GM12892 (cell line): Measurements from ENCODE around the gene RFC3. TPM values are rescaled to one million over a fixed set of nuclear protein-coding genes. Genes with fewer than 3 reads are reported as not detected.
A peak's percentile ranks its signal among the peaks of the same experiment; 100 is the strongest.
"Not testable (repeated sequence)": the region's sequence is repeated elsewhere in the genome, so short reads cannot be mapped to it uniquely, and the experiment has no call there.

Source experiments
- DNase-seq: peaks from one replicate; pipeline ENCODE4 v3.0.0; 2011; ENCODE audit not compliant: insufficient read length
- FAIRE-seq: peaks from 2 replicates; lab custom pipeline; 2011; peaks lifted over from hg19 to GRCh38; lab: Jason Lieb, UNC
- POLR2A ChIP-seq: IDR thresholded peaks from 2 replicates; pipeline ENCODE4 v1.6.1; 2011; ENCODE audit warnings: low read depth, low read length, control low read depth
- POLR2AphosphoS5 ChIP-seq: IDR thresholded peaks from 2 replicates; pipeline ENCODE4 v1.6.1; 2011; ENCODE audit warnings: low read depth, low read length, control low read depth
- TAF1 ChIP-seq: IDR thresholded peaks from 2 replicates; pipeline ENCODE4 v1.6.1; 2011; ENCODE audit warnings: low read depth, mild to moderate bottlenecking, control low read depth, low read length, borderline replicate concordance
- polyA plus RNA-seq: library from polyadenylated mRNA; unstranded; fragments of >200 nt; gene quantifications from one replicate; pipeline ENCODE4 v1.2.1, GENCODE V29; 2012; ENCODE audit warnings: missing spikeins, inconsistent platforms; ENCODE audit not compliant: missing spikeins

Gene RFC3
- polyA plus RNA-seq = 35.4 TPM

DNA sequence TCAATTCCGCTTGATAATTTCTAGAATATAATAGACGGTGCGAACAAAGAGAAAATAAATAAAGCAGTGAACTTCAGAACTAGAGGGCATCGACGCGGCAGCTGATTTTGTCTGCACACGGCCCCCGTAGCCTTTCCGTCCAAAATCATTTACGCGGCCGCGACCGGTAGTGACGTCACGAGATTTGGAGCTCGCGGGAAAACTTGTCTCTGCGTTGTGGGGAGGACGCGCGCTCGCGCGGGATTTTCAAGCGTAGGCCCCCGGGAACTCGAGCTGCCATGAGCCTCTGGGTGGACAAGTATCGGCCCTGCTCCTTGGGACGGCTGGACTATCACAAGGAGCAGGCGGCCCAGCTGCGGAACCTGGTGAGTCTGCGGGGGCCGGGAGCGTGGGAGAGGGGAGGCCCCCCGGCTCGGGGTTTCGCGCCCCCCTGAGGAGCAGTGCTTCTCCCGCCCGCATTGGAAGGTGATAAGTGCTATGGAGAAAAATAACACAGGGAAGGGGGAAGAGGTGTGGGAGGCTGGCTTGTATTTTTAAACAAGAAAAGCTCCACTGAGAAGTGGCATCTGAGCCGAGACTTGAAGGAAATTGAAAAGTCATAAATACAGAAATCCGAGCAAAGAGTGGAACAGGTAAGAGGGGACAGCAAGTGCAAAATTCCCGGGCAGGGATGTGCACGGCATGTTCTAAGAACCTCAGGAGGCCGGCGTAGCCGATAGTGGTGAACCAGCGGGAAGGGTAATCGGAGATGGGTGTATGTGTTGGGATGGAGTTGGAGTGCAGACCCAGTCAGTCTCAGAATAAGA lies at the start of gene RFC3:
Gene RFC3, plus strand, starts transcription at position 249 of the 806 bp plus-strand sequence. Its CDS starts 30 bp downstream, at position 279.
- peak; percentile 76; the same call in 1 of the 2 replicates for TF ChIP-seq POLR2A
- TF ChIP-seq TAF1 = peak; percentile 67; the same call in 1 of the 2 replicates
- peak; percentile 76 for TF ChIP-seq POLR2AphosphoS5
- peak; percentile 95 for FAIRE-seq
- peak; percentile 65 for DNase-seq

- TF ChIP-seq POLR2AphosphoS5 = no peak
- TF ChIP-seq TAF1 = no peak
- TF ChIP-seq POLR2A = no peak
- DNase-seq = no peak
- no peak for FAIRE-seq
Observed at GRCh38 chr13:33771296-33771695, 46.7 kb upstream of the RFC3 start.

- no peak for TF ChIP-seq POLR2A
- TF ChIP-seq POLR2AphosphoS5 = no peak
- TF ChIP-seq TAF1 = no peak
- DNase-seq = no peak
- FAIRE-seq = no peak
Observed at GRCh38 chr13:33773790-33774462, 44.0 kb upstream of the RFC3 start.

GRCh38 chr13:33775339-33776108 lies 42.4 kb upstream of the RFC3 start:
- FAIRE-seq (no peak), DNase-seq (no peak)
- TF ChIP-seq TAF1 (no peak), POLR2A (no peak), POLR2AphosphoS5 (no peak)

DNA sequence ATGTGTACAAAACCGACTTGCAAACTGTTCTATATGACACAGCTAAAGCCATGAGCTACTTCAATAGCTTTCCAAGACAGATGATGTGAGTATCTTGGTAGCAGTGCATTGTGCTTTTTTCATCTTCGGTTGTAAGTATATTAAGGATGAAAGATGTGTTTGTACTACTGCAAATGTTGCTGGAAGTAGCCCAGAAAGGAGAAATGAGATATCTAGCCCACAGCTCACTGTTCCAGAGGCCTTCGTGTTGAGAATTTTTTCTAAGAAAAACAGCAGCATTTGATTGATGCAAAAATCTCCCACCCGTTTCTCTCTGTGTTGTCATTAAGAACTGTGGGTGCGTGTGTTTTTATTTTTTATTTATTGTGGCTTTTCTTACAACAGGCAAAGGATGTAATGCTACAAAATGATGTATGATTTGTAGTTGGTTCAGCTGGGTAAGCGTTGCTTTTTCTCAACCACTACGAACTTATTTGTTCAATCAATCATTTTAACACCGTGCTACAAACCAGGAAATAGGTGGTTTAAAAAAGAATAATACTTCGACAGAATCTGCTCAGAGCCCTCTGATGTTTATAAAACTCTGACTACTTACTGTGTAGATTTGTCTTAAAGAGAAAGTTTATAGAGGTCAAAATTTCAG lies 41.6 kb upstream of the RFC3 start:
- FAIRE-seq = peak; percentile 24
- DNase-seq = no peak
- TF ChIP-seq POLR2AphosphoS5 = no peak
- no peak for TF ChIP-seq TAF1
- TF ChIP-seq POLR2A = no peak

DNA sequence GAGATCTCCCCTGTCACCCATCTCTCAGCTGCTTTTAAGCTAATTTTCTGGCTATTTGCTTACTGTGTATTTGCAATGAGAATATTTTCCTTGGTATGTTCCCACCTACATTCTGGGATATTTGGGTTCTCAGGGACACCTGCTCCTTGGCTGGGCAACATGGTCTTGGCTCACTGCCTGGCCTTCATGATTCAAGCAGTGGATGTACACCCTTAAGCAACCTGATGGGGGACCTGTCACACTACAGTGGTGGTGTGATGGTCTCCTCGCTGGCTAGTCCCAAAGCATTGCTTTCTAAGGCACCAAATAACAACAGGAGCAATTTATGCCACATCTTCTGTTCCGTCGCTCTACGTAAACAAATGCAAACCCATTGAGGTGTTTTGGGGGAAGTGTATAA lies 35.3 kb upstream of the RFC3 start:
- no peak for TF ChIP-seq TAF1
- no peak for TF ChIP-seq POLR2A
- no peak for TF ChIP-seq POLR2AphosphoS5
- FAIRE-seq (no peak), DNase-seq (no peak)

GRCh38 chr13:33783212-33783611 lies 34.7 kb upstream of the RFC3 start:
- DNase-seq, FAIRE-seq: not testable (repeated sequence)

DNA sequence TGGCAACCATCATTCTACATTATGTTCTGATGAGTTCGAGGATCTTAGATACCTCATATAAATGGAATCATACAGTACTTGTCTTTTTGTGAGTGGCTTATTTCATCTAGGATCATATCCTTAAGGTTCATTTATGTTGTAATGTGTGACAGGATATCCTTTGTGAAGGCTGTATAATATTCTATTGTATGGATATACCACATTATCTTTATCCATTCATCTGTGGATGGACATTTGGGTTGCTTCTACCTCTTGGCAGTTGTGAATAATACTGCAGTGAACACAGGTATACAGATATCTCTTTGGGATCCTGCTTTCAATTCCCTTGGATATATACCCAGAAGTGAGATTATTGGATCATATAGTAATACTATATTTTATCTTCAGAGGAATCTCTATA lies 33.2 kb upstream of the RFC3 start:
- no peak for TF ChIP-seq POLR2AphosphoS5
- no peak for TF ChIP-seq POLR2A
- TF ChIP-seq TAF1 = no peak
- FAIRE-seq (no peak), DNase-seq (no peak)

GRCh38 chr13:33785384-33785783 lies 32.6 kb upstream of the RFC3 start:
- DNase-seq = no peak

DNA sequence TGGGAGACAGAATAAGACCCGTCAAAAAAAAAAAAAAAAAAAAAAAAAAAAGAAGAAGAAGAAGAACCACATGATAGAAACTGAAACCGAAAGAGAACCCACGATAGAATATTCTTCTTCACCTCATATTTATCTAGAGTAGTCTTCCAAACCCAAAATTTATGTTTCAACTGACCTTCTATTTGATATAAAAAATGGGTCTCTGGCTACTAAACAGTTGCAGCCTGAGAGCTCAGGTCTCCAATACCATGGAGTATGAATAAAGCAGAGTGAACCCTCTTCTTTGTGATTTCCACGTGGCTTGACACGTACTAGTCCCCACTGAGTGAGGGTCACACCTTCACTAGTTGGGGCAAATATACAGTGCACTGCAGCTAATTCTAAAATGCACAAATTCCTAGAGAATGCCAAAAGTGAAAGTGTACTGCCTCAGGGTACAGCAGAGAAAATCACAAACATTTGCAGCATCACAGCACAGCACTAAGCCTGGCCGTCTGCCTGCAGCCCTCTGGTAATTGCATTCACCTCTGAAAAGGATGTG lies 30.8 kb upstream of the RFC3 start:
- DNase-seq = no peak
- peak; percentile 79 for FAIRE-seq

More at GRCh38 chr13:33785384-33785783, 32.6 kb upstream of the RFC3 start:
- TF ChIP-seq POLR2AphosphoS5 (no peak), POLR2A (no peak), TAF1 (no peak)
- FAIRE-seq = no peak

GRCh38 chr13:33789066-33789606 lies 28.8 kb upstream of the RFC3 start:
- FAIRE-seq (no peak), DNase-seq (no peak)
- TF ChIP-seq POLR2AphosphoS5 (no peak), POLR2A (no peak), TAF1 (no peak)

More for the DNA sequence above, 30.8 kb upstream of the RFC3 start:
- TF ChIP-seq POLR2AphosphoS5 = no peak
- TF ChIP-seq POLR2A = no peak
- no peak for TF ChIP-seq TAF1

DNA sequence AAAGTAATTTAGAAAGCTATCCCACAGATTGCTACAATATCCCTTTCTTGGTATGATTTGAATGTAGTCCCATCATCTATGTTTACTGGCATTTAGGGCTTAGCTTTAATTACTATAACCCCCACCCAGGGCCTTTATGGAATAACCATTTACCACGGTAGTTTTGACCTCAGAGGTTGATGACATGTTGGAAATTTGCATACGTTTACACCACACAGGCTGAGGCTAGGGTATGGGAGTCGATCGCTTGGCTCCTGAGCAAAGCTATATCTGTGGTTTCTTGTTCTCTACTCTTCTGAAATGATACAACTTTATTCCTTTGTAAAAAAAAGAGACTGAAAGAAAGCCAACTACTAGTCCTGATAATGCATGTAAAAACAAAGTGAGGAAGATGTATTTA lies 28.2 kb upstream of the RFC3 start:
- TF ChIP-seq POLR2A (no peak), TAF1 (no peak), POLR2AphosphoS5 (no peak)
- DNase-seq (no peak), FAIRE-seq (no peak)
